Mucosa of rectum (tissue), 2 donors: Measurements from ENCODE around the gene NHERF2.

Experiments
- H3K27ac ChIP-seq, 2 donors: one replicate each; pipeline ENCODE4 v1.7.0; 2013; ENCODE audit warnings: inconsistent platforms in 2 of 2, low read depth in 2 of 2, low read length in 2 of 2
- H3K27me3 ChIP-seq, 2 donors: one replicate each; pipeline ENCODE4 v1.7.0; 2013; ENCODE audit warnings: low read length in 2 of 2; ENCODE audit not compliant: control insufficient read depth in 2 of 2, insufficient read depth in 2 of 2
- H3K36me3 ChIP-seq, 2 donors: one replicate each; pipeline ENCODE4 v1.7.0; 2013; ENCODE audit warnings: low read length in 2 of 2; ENCODE audit not compliant: control insufficient read depth in 2 of 2, insufficient read depth in 2 of 2
- H3K4me1 ChIP-seq, 2 donors: one replicate each; pipeline ENCODE4 v1.7.0; 2013; ENCODE audit warnings: low read length in 2 of 2, mild to moderate bottlenecking in 1 of 2; ENCODE audit not compliant: control insufficient read depth in 2 of 2, insufficient read depth in 2 of 2
- H3K4me3 ChIP-seq, 2 donors: one replicate each; pipeline ENCODE4 v1.7.0; 2013; ENCODE audit warnings: low read length in 2 of 2
- H3K9ac ChIP-seq, 2 donors: one replicate each; pipeline ENCODE4 v1.7.0; 2013; ENCODE audit warnings: low read length in 2 of 2, low read depth in 1 of 2, mild to moderate bottlenecking in 1 of 2
- H3K9me3 ChIP-seq, 2 donors: one replicate each; pipeline ENCODE4 v1.7.0; 2013; ENCODE audit warnings: low read length in 2 of 2; ENCODE audit not compliant: control insufficient read depth in 2 of 2
- donor health status: healthy.
- donor health status: Normal muscosa, but diverticular disease.

NHERF2 gene

DNA sequence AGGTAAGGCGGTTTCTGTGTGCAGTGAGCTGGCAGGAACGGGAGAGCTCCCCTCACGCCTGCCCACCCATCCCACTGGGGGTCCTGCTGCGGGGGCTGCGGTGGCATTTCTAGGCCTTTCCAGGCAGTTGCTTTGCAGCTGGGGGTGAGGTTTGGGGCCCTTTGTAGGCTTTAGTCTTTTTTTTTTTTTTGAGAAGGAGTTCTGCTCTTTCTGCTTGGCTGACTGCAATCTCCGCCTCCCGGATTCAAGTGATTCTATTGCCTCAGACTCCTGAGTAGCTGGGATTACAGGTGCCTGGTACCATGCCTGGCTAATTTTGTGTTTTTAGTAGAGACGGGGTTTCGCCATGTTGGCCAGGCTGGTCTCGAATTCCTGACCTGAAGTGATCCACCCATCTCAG lies 32.2 kb downstream of the NHERF2 start:
- Histone ChIP-seq H3K4me3 (no peak overlapping the region), H3K9me3 (no peaks in the 10 kb centered on the region), H3K27me3 (no peaks in the 10 kb centered on the region), H3K36me3 (peaks cover 39 to 43% of the 10 kb centered on the region in 2 donors), H3K4me1 (peaks cover 8 to 14% of the 10 kb centered on the region in 2 donors), H3K9ac (no peak overlapping the region), H3K27ac (no peak overlapping the region)

DNA sequence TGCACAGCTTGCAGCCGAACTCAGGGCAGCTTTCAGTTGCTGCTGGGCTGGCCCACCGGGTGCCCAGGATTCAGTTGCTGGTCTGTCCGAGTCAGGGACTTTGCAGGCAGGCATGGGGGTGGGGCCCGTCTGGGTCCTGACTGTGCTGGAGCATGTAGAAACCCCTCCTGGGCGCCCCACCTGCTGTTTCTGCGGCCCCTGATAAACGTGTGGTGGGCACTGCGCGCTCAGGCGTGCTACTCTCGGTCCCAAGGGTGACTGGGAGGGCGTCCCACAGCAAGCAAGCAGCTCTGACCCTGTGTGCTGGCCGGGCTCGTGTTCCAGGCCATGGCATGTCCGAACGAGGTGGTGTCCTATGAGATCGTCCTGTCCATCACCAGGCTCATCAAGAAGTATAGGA lies 33.6 kb downstream of the NHERF2 start:
- no peaks in the 10 kb centered on the region for H3K27me3 ChIP-seq
- H3K4me1 ChIP-seq: peaks cover 0 to under 1% of the 10 kb centered on the region in 2 donors
- peaks cover 47 to 50% of the 10 kb centered on the region in 2 donors for H3K36me3 ChIP-seq
- H3K4me3 ChIP-seq: no peak overlapping the region
- H3K27ac ChIP-seq: no peak overlapping the region
- H3K9ac ChIP-seq: no peak overlapping the region
- H3K9me3 ChIP-seq: no peaks in the 10 kb centered on the region

DNA sequence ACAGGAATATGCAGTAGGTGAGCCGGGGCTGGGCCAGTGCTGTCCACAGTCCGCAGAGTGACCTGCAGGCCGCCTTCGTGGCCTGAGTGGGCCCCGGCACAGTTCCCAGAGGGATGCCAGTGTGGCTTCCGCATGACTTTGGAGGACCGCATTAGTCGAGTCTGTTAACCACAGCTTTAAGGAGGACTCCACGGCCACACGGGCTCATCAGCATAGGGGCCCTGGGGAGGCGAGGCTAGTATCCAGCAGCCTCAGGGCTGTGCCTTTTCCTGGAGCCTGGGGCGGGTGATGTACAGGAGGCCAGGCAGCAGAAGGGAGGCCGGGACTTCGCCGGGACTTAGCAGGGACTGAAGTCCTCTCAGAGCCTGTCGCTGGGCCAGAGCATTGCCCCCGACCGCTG lies 34.3 kb downstream of the NHERF2 start:
- H3K27me3 ChIP-seq: no peaks in the 10 kb centered on the region
- no peaks in the 10 kb centered on the region for H3K9me3 ChIP-seq
- peaks cover 54 to 57% of the 10 kb centered on the region in 2 donors for H3K36me3 ChIP-seq
- H3K9ac ChIP-seq: no peak overlapping the region
- H3K27ac ChIP-seq: no peak overlapping the region
- H3K4me3 ChIP-seq: no peak overlapping the region
- H3K4me1 ChIP-seq: no peaks in the 10 kb centered on the region

DNA sequence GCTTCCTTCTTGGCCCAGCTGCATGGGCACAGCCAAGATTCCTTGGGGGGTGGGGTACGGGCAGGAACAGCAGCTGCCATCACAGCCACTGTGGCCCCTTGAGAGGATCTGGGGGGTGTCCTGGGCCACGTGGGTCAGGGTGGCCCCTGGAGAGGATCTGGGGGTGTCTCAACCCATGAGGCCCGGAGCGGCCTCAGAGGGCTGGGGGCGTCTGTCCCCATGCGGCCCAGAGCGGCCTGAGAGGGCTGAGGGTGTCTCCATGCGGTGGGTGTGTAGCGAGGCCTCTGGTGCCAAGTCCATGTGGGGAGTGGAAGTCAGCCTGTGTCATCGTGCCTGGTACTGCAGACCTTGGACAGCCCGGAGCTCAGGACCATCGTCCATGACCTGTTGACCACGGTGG lies 34.8 kb downstream of the NHERF2 start:
- Histone ChIP-seq H3K9me3 (no peaks in the 10 kb centered on the region), H3K27ac (no peak overlapping the region), H3K4me1 (no peaks in the 10 kb centered on the region), H3K36me3 (peaks cover 56 to 57% of the 10 kb centered on the region in 2 donors), H3K27me3 (no peaks in the 10 kb centered on the region), H3K4me3 (no peak overlapping the region), H3K9ac (no peak overlapping the region)

- H3K4me1 ChIP-seq: no peaks in the 10 kb centered on the region
- H3K36me3 ChIP-seq: peaks cover 54% of the 10 kb centered on the region in 2 donors
- no peak overlapping the region for H3K27ac ChIP-seq
These were observed 36.1 kb downstream of the NHERF2 start for GRCh38 chr16:2062801-2063200.

GRCh38 chr16:2063861-2064260 lies 37.2 kb downstream of the NHERF2 start:
- H3K9ac ChIP-seq: no peak overlapping the region
- no peak overlapping the region for H3K27ac ChIP-seq
- no peaks in the 10 kb centered on the region for H3K9me3 ChIP-seq
- H3K4me3 ChIP-seq: no peak overlapping the region
- H3K4me1 ChIP-seq: no peaks in the 10 kb centered on the region
- peaks cover 56 to 60% of the 10 kb centered on the region in 2 donors for H3K36me3 ChIP-seq
- H3K27me3 ChIP-seq: no peaks in the 10 kb centered on the region

More at GRCh38 chr16:2062801-2063200, 36.1 kb downstream of the NHERF2 start:
- Histone ChIP-seq H3K4me3 (no peak overlapping the region), H3K27me3 (no peaks in the 10 kb centered on the region), H3K9ac (no peak overlapping the region), H3K9me3 (no peaks in the 10 kb centered on the region)

GRCh38 chr16:2064368-2064945 lies 37.8 kb downstream of the NHERF2 start:
- no peaks in the 10 kb centered on the region for H3K9me3 ChIP-seq
- no peaks in the 10 kb centered on the region for H3K4me1 ChIP-seq
- H3K9ac ChIP-seq: no peak overlapping the region
- no peak overlapping the region for H3K4me3 ChIP-seq
- no peak overlapping the region for H3K27ac ChIP-seq
- H3K27me3 ChIP-seq: no peaks in the 10 kb centered on the region
- peaks cover 58 to 63% of the 10 kb centered on the region in 2 donors for H3K36me3 ChIP-seq

DNA sequence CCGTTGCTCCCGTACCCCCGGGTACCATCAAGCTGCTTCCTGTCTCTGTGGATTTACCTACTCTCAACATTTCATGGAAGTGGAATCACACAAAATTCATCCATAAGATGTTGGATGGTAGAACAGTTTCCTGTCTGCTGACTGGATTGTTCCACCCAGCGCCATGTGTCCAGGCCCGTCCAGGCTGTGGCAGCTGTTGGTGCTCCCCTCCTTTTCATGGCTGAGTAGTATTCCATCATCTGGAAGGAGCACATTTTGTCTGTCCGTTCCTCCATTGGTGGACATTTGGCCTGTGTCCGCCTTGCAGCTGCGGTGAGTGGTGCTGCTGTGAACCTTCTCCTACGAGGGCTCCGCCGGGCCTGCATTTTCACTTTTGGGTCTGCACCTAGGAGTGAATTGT lies 39.4 kb downstream of the NHERF2 start:
- no peaks in the 10 kb centered on the region for H3K27me3 ChIP-seq
- no peak overlapping the region for H3K27ac ChIP-seq
- H3K9ac ChIP-seq: no peak overlapping the region
- H3K4me3 ChIP-seq: no peak overlapping the region
- H3K9me3 ChIP-seq: no peaks in the 10 kb centered on the region
- H3K4me1 ChIP-seq: no peaks in the 10 kb centered on the region
- H3K36me3 ChIP-seq: peaks cover 59 to 64% of the 10 kb centered on the region in 2 donors

DNA sequence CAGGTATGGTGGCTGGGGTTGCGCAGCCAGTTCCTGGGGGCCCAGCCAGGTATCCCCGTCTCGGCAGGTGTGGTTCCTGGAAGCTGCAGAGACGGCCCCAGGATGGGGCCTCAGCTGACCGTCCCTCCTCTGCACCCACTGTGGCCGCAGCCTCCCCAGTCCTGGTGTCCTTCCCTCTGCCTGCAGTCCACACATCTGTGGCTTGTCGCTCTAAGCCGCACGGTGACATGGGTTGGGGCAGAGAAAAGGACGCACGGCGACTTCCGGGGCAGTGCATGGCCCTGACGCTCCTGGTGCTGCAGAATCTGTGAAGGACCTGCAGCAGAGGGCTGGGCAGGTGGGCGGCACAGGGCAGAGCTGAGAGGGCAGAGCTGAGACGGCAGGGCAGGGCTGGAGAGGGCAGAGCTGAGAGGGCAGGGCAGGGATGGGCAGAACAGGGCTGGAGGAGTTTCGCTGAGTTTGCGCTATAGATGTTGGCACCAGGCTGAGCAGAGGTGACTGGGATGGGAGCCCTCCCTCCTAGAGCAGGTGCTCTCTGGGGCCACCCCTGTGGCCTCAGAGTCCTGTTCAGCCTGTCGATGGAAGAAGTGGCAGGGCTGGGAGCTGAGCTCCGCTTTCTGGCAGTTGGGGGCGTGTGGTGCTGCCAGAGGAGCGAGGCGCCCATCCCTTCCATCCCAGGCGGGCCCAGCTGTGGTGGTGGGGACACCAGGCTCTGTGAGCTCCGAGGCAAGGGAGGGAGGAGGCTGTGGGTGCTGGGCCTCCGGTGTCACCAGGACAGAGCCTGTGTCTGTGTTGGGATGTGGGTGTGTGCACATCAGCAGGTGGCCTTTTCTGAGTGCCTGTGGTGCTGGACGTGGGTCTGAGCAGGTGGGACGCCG lies 44.1 kb downstream of the NHERF2 start:
- H3K4me3 ChIP-seq: no peak overlapping the region
- H3K9ac ChIP-seq: no peak overlapping the region
- H3K36me3 ChIP-seq: peaks cover 60 to 69% of the 10 kb centered on the region in 2 donors
- no peaks in the 10 kb centered on the region for H3K4me1 ChIP-seq
- H3K27ac ChIP-seq: no peak overlapping the region
- no peaks in the 10 kb centered on the region for H3K27me3 ChIP-seq
- H3K9me3 ChIP-seq: no peaks in the 10 kb centered on the region

GRCh38 chr16:2071454-2072202 lies 44.9 kb downstream of the NHERF2 start:
- no peak overlapping the region for H3K4me3 ChIP-seq
- no peak overlapping the region for H3K27ac ChIP-seq
- no peaks in the 10 kb centered on the region for H3K9me3 ChIP-seq
- H3K9ac ChIP-seq: no peak overlapping the region
- H3K27me3 ChIP-seq: no peaks in the 10 kb centered on the region
- no peaks in the 10 kb centered on the region for H3K4me1 ChIP-seq
- peaks cover 58 to 64% of the 10 kb centered on the region in 2 donors for H3K36me3 ChIP-seq
